OCI-LY3 (cell line): Measurements from ENCODE around the gene EPN2.

Source experiments
- H2AFZ ChIP-seq: fragments of 200-600, 300-600 bp; shearing (Covaris generic); 2 replicates; pipeline ENCODE4 v1.6.0; 2014; ENCODE audit warnings: antibody characterized with exemption, low read depth, low read length
- H3K27ac ChIP-seq: fragments of 200-600, 300-600 bp; sonication (generic); 2 replicates; pipeline ENCODE4 v1.5.1; 2014; ENCODE audit warnings: mild to moderate bottlenecking, low read length, moderate library complexity, mixed read lengths
- H3K27me3 ChIP-seq: fragments of 200-600, 300-600 bp; sonication (generic); 2 replicates; pipeline ENCODE4 v1.6.1; 2014; ENCODE audit warnings: low read depth, low read length, mixed read lengths
- H3K36me3 ChIP-seq: fragments of 200-600, 300-600 bp; sonication (generic); replicated peaks from 2 replicates; pipeline ENCODE3; 2014; ENCODE audit warnings: low read depth, low read length, mixed read lengths
- H3K4me1 ChIP-seq: fragments of 300-600, 200-600 bp; sonication (generic); 2 replicates; pipeline ENCODE4 v1.6.1; 2014; ENCODE audit warnings: low read length, mixed read lengths
- H3K4me2 ChIP-seq: fragments of 200-600, 300-600 bp; sonication (generic); 2 replicates; pipeline ENCODE4 v1.6.1; 2014; ENCODE audit warnings: low read length, mixed read lengths
- H3K4me3 ChIP-seq: fragments of 300-600, 200-600 bp; sonication (generic); 2 replicates; pipeline ENCODE4 v1.5.1; 2014; ENCODE audit warnings: antibody characterized with exemption, mild to moderate bottlenecking, low read length, moderate library complexity
- H3K79me2 ChIP-seq: fragments of 300-600, 200-600 bp; shearing (Covaris generic); 2 replicates; pipeline ENCODE4 v1.6.1; 2014; ENCODE audit warnings: mild to moderate bottlenecking, low read length, mixed read lengths
- H3K9ac ChIP-seq: fragments of 300-600, 200-600 bp; shearing (Covaris generic); 2 replicates; pipeline ENCODE4 v1.6.0; 2014; ENCODE audit warnings: mild to moderate bottlenecking, low read length, moderate library complexity
- H3K9me3 ChIP-seq: fragments of 200-600, 300-600 bp; shearing (Covaris generic); 2 replicates; pipeline ENCODE4 v1.6.1; 2014; ENCODE audit warnings: low read length, mixed read lengths; ENCODE audit not compliant: insufficient read depth
- H4K20me1 ChIP-seq: fragments of 200-600, 300-600 bp; sonication (generic); 2 replicates; pipeline ENCODE4 v1.6.1; 2016; ENCODE audit warnings: low read length, mixed read lengths; ENCODE audit not compliant: insufficient read depth
- EZH2phosphoT487 ChIP-seq: fragments of 200-600 bp; shearing (Covaris generic); IDR thresholded peaks from 2 replicates; pipeline ENCODE4 v1.6.1; 2018; ENCODE audit warnings: antibody characterized with exemption, mixed run types, low read depth
- TF ChIP-seq, protein P1 (sequence below): fragments of 200-600, 300-600 bp; sonication (generic); IDR thresholded peaks from 2 replicates; pipeline ENCODE4 v1.5.1; 2014; ENCODE audit warnings: antibody characterized with exemption, low read length, low read depth

The EPN2 gene

DNA sequence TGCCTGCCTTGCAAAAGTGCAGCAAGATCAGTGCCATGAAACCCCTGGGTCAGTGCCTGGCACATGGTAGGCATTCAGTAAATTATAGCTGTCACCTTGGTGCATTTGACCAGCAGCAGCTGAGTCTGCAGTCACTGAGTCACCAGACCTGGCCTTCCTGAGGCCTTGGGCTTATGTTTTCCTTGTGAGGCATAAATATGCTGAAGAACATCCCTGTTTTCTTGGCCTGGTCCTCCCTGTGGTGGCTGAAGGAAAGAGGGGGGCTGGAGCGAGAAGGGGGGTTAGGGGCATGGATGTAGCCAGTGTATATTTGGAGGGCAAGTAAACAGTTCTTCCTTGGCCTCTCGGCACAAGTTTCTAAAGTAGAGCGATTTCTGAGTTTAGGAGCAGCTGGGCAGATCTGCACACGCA is 26.5 kb downstream of the EPN2 start:
- H3K9ac ChIP-seq: no peak overlapping the region

DNA sequence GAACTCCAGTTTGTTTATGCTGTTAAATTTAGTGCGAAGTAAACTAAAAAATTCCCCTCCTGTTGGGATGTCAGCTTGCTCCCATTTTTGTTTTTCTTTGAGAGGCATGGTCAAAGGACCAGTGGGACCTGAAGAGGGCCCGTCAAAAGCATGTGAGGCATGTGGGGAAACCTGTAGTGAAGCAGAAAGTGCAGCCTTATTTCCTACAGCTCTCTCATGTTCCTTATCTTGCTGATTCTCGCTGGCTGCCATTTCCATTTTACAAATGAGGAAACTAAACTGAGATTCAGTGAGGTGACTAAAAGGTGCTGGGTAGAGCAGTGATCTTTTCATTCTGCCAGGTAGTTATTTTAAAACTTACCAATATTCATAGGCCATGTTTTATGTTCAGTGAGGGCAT is 27.1 kb downstream of the EPN2 start:
- H3K4me1 ChIP-seq: peaks cover 3% of the 10 kb centered on the region
- H3K27ac ChIP-seq: no peak overlapping the region
- no peak overlapping the region for H3K4me2 ChIP-seq
- no peaks in the 10 kb centered on the region for H3K36me3 ChIP-seq
- no peaks in the 10 kb centered on the region for H3K9me3 ChIP-seq
- H3K4me3 ChIP-seq: no peak overlapping the region
- H3K27me3 ChIP-seq: no peaks in the 10 kb centered on the region
- no peak overlapping the region for H2AFZ ChIP-seq
- no peaks in the 10 kb centered on the region for H3K79me2 ChIP-seq
- TF ChIP-seq EZH2phosphoT487: no peak
- TF ChIP-seq, protein P1, sequence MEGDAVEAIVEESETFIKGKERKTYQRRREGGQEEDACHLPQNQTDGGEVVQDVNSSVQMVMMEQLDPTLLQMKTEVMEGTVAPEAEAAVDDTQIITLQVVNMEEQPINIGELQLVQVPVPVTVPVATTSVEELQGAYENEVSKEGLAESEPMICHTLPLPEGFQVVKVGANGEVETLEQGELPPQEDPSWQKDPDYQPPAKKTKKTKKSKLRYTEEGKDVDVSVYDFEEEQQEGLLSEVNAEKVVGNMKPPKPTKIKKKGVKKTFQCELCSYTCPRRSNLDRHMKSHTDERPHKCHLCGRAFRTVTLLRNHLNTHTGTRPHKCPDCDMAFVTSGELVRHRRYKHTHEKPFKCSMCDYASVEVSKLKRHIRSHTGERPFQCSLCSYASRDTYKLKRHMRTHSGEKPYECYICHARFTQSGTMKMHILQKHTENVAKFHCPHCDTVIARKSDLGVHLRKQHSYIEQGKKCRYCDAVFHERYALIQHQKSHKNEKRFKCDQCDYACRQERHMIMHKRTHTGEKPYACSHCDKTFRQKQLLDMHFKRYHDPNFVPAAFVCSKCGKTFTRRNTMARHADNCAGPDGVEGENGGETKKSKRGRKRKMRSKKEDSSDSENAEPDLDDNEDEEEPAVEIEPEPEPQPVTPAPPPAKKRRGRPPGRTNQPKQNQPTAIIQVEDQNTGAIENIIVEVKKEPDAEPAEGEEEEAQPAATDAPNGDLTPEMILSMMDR: no peak
- H3K9ac ChIP-seq: no peak overlapping the region
- H4K20me1 ChIP-seq: no peaks in the 10 kb centered on the region

More for the DNA sequence above, 26.5 kb downstream of the EPN2 start:
- H3K79me2 ChIP-seq: no peaks in the 10 kb centered on the region
- no peak overlapping the region for H2AFZ ChIP-seq
- no peak overlapping the region for H3K4me2 ChIP-seq
- H4K20me1 ChIP-seq: no peaks in the 10 kb centered on the region
- TF ChIP-seq, protein P1: no peak
- no peak for TF ChIP-seq EZH2phosphoT487
- H3K4me3 ChIP-seq: no peak overlapping the region
- no peaks in the 10 kb centered on the region for H3K4me1 ChIP-seq
- no peaks in the 10 kb centered on the region for H3K36me3 ChIP-seq
- H3K27me3 ChIP-seq: no peaks in the 10 kb centered on the region
- no peak overlapping the region for H3K27ac ChIP-seq
- no peaks in the 10 kb centered on the region for H3K9me3 ChIP-seq

DNA sequence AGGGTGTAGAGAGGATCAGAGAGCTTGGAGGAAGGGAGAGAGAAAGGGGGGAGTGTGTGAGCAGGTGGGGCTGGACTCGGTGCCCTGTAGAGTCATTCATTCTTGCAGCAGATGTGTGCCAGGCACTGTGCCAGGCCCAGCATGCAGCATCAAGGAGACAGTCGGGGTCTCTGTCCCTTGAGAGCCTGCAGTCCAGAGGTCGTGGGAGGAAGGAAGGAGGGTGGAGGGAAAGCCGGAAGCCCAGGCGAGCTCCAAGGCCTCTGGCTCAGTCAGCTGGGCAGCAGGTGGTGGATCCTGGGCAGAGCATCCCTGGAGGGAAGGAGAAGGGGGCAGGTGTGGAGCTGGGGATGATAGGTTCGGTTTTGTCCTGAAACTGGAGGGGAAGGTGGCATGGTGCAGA is 27.5 kb downstream of the EPN2 start:
- H3K9ac ChIP-seq: no peak overlapping the region
- H3K9me3 ChIP-seq: no peaks in the 10 kb centered on the region
- H3K36me3 ChIP-seq: no peaks in the 10 kb centered on the region
- H2AFZ ChIP-seq: no peak overlapping the region
- peaks cover 5% of the 10 kb centered on the region for H3K4me1 ChIP-seq
- H3K27ac ChIP-seq: no peak overlapping the region
- no peaks in the 10 kb centered on the region for H4K20me1 ChIP-seq
- H3K4me3 ChIP-seq: no peak overlapping the region
- no peaks in the 10 kb centered on the region for H3K79me2 ChIP-seq
- H3K27me3 ChIP-seq: no peaks in the 10 kb centered on the region
- TF ChIP-seq, protein P1: no peak
- TF ChIP-seq EZH2phosphoT487: no peak
- no peak overlapping the region for H3K4me2 ChIP-seq

DNA sequence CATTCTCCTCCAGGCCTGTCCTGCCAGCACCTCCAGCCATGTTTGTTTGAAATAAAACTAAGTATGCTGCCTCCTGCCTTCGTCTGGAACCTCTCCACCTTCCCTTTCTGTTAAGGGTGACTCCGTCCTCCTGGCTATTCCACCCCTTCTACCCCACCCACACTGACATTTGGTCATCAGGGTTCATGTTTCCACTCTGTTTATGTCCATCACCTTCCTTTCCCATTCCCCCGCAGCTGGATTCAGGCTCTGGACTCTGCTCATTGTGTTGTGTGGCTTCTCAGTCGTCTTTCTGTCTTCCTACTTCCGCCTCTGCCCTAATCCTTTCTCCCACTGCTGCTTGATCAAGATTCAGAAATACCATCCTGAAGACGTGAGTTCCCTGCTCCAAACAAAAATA is 28.6 kb downstream of the EPN2 start:
- TF ChIP-seq, protein P1: no peak
- no peak for TF ChIP-seq EZH2phosphoT487
- no peaks in the 10 kb centered on the region for H3K79me2 ChIP-seq
- no peak overlapping the region for H3K4me3 ChIP-seq
- no peak overlapping the region for H3K27ac ChIP-seq
- H2AFZ ChIP-seq: no peak overlapping the region
- H3K4me2 ChIP-seq: no peak overlapping the region
- H3K27me3 ChIP-seq: no peaks in the 10 kb centered on the region
- no peaks in the 10 kb centered on the region for H4K20me1 ChIP-seq
- no peaks in the 10 kb centered on the region for H3K9me3 ChIP-seq
- H3K36me3 ChIP-seq: no peaks in the 10 kb centered on the region
- peaks cover 9% of the 10 kb centered on the region for H3K4me1 ChIP-seq
- no peak overlapping the region for H3K9ac ChIP-seq
